Measurements from ENCODE around the gene ZFHX3.

Gene ZFHX3

DNA sequence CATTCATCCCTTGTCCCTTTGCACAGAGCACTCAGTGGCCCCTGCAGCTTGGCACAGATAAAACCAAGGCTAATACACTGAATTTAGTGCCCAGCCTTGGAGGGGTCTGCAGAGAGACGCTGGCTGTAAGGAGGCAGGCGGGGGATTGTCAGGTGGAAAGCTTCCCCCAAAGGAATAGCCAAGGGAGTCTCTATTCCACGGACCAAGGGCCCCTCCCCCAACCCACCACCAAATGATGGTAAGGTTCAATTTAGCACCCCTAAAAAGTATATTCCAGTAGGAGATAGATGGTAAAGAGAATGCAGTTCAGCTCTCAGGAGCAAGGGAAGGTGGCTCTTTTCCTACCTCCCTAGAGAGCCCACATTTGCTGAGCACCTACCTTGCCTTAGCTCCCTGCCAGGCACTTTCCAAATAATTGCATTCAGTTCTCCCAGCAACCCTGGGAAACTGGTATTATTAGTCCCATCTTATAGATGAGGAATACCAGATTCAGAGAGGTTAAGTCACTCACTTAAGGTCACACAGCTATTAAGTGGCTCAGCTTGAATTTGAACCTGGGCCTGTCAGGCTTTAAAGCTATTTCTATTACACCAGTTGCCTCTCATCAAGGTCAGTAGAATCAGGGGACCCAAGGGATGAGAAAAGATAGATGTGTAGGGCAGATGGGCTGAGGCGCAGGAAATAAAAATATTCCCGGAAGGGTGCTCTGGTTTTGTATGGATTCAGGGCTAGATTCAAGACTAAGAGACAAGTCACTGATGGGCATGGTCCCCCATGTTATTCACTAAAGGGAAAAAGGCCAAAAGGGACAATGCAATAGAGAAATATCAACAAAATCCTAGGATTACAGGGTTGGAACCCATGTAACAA, 20.0 kb upstream of the ZFHX3 start:
- no peak for DNase-seq (ENCODE audit: low read depth in 2 of 2)

DNA sequence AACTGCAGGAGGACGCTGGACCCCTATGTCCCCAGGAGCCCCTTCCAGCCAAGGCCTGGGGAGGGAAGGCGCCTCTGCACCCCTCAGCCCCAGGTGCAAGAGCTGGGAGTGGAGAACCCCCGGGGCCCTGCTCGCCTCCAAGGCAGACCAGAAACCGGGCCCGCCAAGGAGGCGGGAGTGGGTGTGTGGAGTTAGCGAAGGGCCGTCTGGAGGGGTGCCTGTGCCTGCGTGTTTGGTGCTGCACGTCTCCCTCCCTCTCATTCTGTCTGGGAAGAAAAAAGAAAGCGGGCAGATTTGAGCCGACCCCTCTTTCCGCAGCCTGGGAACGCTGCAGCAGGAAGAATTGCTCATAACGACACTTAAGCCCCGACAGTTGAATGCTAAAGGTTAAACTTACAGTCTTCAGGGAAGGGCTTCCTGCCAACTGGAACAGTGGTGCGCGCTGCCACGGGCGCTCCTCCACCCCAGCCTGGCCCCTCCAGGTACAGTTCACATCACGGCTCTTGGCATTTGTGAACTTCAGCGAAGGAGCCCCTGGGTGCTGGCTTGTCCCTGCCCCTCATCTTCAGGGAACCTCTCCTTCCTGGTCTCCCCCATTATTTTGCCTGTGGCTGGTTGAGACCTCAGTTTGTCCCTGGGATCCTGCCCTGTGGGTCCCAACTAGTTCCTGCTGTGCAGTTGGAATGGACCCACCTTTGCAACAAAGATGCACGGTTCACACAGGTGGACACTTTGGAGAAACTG, 19.2 kb upstream of the ZFHX3 start:
- DNase-seq (ENCODE audit: low read depth in 2 of 2) = no peak

- DNase-seq (ENCODE audit: low read depth in 2 of 2) = no peak
Observed at GRCh38 chr16:73066331-73066926, 18.5 kb upstream of the ZFHX3 start.

- DNase-seq (ENCODE audit: low read depth in 2 of 2) = no peak
Observed at GRCh38 chr16:73065632-73066330, 17.9 kb upstream of the ZFHX3 start.

GRCh38 chr16:73064994-73065545, 17.1 kb upstream of the ZFHX3 start:
- no peak for DNase-seq (ENCODE audit: low read depth in 2 of 2)

- DNase-seq (ENCODE audit: low read depth in 2 of 2) = no peak
Observed at GRCh38 chr16:73064212-73064993, 16.5 kb upstream of the ZFHX3 start.

- DNase-seq (ENCODE audit: low read depth in 2 of 2) = no peak
Observed at GRCh38 chr16:73063854-73064211, 15.9 kb upstream of the ZFHX3 start.

- no peak for DNase-seq (ENCODE audit: low read depth in 2 of 2)
Observed at GRCh38 chr16:73062743-73063733, 15.1 kb upstream of the ZFHX3 start.

GRCh38 chr16:73062001-73062616, 14.2 kb upstream of the ZFHX3 start:
- DNase-seq (ENCODE audit: low read depth in 2 of 2) = no peak

DNA sequence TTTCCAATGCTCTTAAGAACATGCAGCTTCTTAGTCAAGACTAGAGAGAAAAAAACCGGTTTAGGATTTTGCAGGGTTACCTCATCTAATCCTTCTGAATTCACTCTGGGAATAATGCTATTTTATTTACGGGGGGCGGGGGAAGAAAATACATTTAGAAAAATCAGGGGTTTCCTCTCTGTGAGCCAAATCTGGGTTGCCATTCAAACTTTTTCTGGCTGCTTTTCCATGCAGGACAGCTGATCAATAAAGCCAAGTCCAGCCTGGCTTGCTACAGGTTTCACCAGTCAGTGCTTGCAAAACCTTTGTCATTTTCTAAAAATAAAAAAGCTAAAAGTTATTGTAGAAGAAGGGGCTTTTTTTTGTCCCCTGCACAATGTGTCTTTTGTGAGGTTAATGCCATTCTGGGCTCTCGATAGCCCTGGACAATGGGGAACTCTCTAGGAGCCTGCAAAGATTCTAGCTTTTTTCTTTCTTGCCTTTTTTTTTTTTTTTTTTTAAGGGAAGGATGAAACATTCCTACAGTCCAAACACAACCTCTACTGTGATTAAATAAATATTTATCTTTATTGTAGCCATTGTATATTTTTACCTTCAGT, 13.1 kb upstream of the ZFHX3 start:
- no peak for DNase-seq (ENCODE audit: low read depth in 2 of 2)

- DNase-seq (ENCODE audit: low read depth in 2 of 2) = no peak
Observed at GRCh38 chr16:73059779-73060615, 12.1 kb upstream of the ZFHX3 start.

DNA sequence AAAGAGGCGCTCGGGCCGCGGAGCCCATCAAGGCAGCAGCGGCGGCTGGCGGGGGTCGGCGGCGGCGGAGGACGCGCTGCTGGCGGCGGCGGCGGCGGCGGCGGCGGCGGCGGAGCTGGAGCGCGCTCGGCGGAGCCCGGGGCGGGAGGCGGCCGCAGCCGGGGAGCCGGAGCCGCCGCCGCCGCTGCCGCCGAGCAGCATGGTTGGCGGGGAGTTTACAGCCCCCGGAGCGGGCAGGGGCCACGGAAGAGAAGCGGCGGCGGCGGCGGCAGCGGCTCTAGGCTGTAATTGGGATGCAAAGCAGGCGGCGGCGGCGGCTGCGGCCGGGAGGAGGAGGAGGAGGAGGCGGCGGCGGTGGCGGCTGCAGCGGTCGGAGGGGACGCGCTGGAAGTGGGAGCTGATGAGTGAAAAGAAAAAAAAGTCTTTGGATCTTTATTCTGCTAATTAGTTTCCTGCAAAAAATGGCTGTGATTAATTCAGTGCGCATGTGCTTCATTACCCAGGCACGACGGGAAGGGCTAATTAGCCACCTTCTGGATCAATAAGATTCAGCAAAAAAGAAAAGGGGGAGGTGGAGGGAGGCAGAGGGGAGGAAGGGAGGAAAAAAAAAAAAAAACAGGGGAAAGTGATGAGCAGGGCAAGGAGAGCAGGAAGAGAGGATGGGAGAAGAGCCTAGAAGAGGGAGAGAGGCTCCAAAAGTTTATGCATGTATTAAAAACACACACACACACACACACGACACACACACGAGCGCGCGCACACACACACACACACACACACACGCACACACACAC, 10.9 kb upstream of the ZFHX3 start:
- DNase-seq (ENCODE audit: low read depth in 2 of 2) = no peak

- no peak for DNase-seq (ENCODE audit: low read depth in 2 of 2)
Observed at GRCh38 chr16:73058221-73058615, 10.3 kb upstream of the ZFHX3 start.

DNA sequence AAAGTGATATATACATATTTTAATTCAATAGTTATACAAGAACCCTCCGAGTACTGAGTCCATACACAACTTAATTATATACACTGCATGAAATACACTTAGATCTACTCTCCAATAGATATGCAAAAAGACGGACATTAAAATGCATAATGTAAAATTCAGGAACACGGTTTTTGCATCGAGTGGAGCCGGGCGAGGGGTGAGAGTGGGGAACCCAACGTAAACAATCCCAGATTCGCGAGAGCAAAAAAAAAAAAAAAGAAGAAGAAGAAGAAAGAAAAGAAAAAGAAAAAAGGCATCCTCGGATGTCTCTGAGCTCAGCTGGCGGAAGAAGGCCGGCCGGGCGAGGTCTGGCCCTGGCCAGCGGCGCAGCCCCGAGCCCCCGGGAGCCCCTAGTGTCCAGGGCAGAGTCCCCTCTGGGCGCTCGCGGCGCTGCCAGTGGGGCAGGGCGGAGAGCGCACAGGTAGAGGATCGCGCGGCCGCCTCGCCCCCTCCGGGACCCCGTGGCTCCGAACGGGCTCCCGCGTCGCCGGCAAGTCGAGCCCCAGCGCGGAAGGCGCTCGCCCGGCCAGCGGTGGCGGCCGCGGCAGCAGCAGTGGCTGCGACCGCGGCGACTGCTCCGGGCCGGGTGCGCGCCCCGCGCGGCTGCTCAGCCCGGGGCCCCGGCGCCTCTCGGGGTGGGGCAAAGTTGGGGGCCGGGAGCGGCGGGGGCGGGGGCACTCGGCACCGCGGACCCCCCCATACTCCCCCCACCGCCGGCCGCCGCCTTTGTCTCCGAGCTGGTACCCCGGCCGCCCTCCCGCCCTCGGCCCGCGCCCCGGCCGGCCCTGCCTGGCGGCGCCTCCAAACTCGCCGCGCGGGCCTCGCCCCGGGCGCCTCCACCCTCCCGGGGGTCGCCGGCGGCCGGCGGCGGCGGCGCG, 9.6 kb upstream of the ZFHX3 start:
- DNase-seq (ENCODE audit: low read depth in 2 of 2) = no peak

GRCh38 chr16:73056921-73057290, 9.0 kb upstream of the ZFHX3 start:
- DNase-seq (ENCODE audit: low read depth in 2 of 2) = no peak

GRCh38 chr16:73056448-73056847, 8.5 kb upstream of the ZFHX3 start:
- no peak for DNase-seq (ENCODE audit: low read depth in 2 of 2)

Measured in stimulated activated CD8-positive, alpha-beta memory T cell treated with anti-CD3 and anti-CD28 coated beads, Interleukin-7, amount 100 ng/mL, for 1 hour (primary cell).